Esophagus (tissue), 2 donors: Measurements from ENCODE around the gene MTIF2. TPM values are rescaled to one million over a fixed set of nuclear protein-coding genes. Genes with fewer than 3 reads are reported as not detected.

ENCODE experiments used
- polyA plus RNA-seq, 2 donors: library from polyadenylated mRNA; stranded (reverse); fragments of 200-250 nt; gene quantifications; one replicate each; pipeline ENCODE4 v1.2.3, GENCODE V29; 2013
- donor health status: healthy with polysubstance abuse.
- donor health status: Bipolar disorder and iron deficiency.

MTIF2 gene
- polyA plus RNA-seq, 2 donors: 16.8 to 18.5 TPM

Other genes with a start within 250 kb of the MTIF2 start
- gene RTN4, start 218.8 kb downstream of the MTIF2 start, polyA plus RNA-seq: 100 to 1,000 TPM; 116 to 121 TPM
- gene CLHC1, start 36.9 kb downstream of the MTIF2 start, polyA plus RNA-seq: 10 to 100 TPM in 1 of 2 donors, 1 to 10 TPM in 1; 3.9 to 10.9 TPM
- 1,000 to 10,000 TPM; 1,141 to 2,006 TPM for gene RPS27A, start 36.5 kb downstream of the MTIF2 start, polyA plus RNA-seq
- 1 to 10 TPM; 3.3 to 7.0 TPM for gene CCDC88A, start 150.6 kb upstream of the MTIF2 start, polyA plus RNA-seq